Stimulated activated CD4-positive, alpha-beta T cell treated with anti-CD3 and anti-CD28 coated beads, Interleukin-4, amount 100 ng/mL, for 1 hour (primary cell): ENCODE measurements around the gene MCRIP1.

Experiments used
- DNase-seq: peaks from one replicate; pipeline ENCODE4 v3.0.0-alpha.2; 2020

Gene MCRIP1

GRCh38 chr17:81860756-81861568 lies 27.9 kb upstream of the MCRIP1 start:
- peak; percentile 99 for DNase-seq

DNA sequence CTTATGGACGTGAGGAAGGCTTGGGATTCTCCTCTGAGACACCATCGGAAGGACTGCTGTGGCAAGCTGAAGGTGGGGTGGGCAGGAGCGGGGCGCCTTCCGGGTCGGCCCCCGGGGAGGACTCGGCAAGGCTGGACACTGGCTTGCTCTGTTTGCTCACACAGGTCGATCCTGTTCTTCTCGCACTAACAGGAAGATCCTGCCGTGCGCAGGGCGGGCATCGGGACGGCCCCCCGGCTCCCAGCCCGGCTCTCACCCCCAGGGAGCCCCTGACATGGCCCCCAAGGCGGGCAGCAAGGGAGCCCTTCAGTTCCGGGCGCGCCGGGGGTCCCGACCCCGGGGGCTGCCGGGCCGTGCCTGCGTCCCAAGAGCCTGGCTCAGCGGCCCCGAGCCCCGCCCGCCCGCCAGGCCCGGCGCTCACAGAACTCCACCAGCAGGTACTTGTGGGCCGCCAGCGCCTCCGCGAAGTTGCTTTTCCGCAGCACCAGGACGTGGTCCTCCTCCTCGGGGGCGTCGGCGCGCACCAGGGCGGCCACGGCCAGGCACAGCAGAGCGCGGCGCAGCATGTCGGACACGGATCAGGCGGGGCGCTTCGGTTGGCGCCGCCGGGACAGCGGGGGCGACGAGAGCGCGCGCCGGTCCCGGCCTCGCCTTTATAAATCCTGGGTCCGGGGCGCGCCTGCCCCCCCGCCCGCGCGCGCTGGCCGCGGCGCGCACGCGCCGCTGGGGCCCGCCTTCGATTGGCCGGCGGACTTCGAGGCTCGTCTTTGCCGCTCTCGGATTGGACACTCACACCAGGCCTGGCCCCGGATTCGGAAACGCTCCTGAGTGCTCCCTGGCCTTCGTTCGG lies 27.0 kb upstream of the MCRIP1 start, which contains the start of gene P4HB:
P4HB (minus strand) TSS at position 630 of the 850 bp plus-strand sequence; CDS start at position 566, 64 bp downstream.
- DNase-seq, result peak; percentile 95

DNA sequence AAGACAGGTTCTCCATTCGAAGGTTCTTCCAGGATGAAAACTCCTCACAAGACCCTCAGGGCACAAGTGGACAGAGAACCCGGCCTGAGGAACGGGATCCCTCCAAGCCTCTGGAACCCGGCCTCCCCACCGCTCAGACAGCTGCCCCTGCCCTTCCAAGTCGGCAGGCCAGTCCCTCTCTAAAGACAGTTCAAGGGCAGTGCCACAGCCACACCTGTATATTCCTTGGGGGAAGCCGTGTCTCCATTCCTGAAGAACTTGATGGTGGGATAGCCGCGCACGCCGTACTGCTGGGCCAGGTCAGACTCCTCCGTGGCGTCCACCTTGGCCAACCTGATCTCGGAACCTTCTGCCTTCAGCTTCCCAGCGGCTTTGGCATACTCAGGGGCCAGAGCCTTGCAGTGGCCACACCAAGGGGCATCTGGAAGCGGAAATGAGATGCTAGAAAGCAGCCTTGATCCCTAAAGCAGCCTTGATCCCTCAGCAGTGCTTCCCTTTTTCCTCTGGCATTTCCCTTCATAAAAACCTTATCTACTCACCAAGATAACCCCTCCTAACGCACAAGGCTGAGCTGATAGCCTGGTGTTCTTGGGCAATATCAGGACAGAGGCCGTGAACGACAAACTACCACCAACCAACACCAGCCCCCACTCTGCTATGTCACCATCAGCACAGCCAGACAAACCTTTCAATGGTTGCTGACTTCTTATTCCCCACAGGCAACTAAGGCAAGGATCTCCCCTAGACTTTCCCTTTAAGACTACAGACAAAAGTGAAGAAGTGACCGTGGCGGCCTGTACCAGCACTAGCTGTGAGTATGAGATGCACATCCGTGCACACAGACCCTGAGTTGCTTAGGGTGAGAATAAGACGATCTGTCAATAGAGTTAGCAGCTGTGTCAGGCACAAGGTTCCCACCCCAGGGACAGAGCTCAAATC lies 26.1 kb upstream of the MCRIP1 start:
- no peak for DNase-seq

DNA sequence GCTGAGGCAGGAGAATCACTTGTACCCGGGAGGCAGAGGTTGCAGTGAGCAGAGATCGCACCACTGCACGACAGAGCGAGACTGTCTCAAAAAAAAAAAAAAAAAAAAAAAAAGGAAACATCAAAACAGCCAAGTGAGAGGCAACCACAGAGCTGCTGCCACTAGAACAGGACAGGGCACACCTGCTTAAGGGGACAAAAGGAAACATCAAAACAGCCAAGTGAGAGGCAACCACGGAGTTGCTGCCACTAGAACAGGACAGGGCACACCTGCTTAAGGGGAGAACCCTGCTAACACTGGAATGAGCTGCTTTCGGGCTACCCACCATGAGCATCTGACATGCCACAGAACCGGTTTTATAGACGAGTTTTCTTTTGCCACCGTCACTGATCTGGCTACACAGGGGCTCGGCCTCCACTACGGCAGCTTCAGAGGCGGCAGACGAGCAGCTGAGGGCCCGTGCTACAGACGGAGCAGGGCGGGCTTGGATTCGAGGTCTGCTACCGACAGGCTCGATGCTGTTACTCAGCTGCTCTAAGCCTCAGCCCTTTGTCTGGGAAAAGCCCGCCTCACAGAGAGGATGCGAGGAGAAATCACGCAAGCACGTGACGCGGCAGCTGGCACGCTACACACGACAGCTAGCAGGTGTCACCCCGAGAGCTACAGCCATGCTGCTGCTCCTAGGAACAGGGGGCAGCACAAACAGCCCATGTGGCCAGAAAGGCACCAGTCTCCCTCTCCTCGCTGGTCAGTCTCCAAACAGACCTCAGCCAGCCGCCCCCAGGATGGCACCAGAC lies 25.3 kb upstream of the MCRIP1 start:
- no peak for DNase-seq

- no peak for DNase-seq
These were observed 22.1 kb upstream of the MCRIP1 start for GRCh38 chr17:81854974-81855774.

DNA sequence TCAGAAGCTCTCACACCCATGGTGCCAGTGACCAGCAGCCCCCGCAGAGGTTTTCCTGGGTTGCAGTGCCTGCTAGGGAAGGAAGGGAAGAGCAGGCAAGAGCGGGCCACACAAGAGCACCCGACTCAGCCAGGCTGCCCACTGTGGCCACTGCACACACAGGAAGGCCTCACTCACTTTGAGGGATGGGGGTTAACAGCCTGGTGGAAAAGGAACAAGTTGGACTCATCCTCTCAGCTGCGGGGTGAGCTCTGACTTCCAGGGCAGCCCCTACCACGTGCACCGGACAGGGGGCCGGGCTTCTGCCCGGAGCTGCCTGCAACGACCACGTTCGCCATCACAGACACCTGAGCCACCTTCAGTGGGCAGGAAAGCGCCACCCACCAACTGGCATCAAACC lies 19.1 kb upstream of the MCRIP1 start:
- no peak for DNase-seq

DNA sequence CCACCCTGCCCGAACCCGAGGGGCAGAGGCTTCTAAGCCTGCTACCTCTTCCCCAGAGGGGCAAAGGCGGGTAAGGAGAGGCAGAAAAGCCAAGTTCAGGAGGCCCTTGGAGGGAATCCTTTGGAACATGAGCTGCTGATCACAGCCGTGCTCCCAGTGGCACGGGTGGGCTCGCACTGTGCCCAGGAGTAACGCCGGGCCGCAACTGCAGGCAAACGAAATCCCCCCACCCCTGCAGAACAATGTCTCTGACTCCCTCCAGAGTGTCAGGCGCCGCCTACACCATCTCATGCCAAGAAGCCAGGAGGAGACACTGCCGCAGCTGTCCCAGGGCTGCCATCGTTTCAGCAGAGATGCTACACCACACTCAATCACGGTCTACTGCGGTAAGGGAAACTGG lies 18.3 kb upstream of the MCRIP1 start:
- DNase-seq, result no peak

GRCh38 chr17:81849457-81849856 lies 16.4 kb upstream of the MCRIP1 start:
- DNase-seq, result no peak

GRCh38 chr17:81846743-81847689 lies 13.9 kb upstream of the MCRIP1 start:
- DNase-seq, result no peak

DNA sequence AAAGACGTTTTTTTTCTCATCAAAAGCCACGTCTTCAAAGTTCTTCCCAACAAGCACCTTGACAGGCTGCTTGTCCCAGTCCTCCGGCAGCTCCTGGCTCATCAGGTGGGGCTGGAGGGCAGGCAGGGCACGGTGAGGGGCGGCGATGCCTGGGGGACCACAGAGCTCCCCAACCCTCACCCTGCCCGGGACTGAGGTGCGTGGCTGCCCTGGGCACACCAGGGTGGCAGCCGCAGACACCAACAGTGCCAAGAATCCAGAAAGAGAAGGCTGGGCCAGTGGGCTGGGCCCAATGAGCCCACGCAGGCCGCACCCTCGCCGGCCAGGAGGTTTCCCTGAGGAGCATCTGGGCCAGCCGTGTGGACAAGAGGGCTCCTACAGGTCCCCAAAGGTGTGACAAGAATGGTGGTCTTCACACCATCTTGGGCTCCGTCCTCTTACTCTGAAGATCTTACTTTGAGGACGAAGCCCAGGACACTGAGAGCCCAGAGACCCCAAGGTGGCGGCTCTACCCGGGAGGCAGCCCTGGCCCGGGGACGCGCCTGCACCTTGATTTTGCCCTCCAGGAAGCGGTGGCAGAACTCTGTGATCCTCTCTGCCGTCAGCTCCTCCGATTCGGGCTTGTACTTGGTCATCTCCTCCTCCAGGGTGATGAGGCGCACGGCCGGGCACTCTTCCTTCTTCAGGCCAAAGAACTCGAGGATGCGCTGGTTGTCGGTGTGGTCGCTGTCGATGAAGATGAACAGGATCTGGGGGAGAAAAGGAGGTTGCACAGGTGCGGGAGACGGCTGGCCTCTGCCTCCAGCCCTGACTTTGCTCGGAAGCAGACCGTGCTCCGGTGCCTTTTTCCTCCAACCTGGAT lies 13.0 kb upstream of the MCRIP1 start:
- DNase-seq, result no peak

GRCh38 chr17:81845361-81845760 lies 12.3 kb upstream of the MCRIP1 start:
- no peak for DNase-seq

DNA sequence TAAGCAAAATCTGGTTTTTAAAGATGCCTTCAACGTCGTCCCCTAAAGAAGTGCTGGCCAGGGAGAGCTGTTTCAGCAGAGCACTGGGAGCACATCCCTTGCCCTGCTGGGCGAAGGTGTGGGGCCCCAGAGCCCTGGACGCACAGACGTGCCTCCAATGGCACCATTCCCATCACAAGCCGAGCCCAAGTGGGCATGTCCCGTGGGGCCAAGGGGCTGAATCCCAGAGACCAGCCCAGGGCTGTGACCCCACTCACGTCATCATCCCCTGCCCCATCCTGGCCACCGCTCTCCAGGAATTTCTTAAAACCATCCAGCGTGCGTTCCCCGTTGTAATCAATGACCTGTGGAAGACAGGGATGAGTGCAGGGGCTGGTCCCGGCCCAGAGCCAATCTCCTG lies 11.8 kb upstream of the MCRIP1 start:
- no peak for DNase-seq

DNA sequence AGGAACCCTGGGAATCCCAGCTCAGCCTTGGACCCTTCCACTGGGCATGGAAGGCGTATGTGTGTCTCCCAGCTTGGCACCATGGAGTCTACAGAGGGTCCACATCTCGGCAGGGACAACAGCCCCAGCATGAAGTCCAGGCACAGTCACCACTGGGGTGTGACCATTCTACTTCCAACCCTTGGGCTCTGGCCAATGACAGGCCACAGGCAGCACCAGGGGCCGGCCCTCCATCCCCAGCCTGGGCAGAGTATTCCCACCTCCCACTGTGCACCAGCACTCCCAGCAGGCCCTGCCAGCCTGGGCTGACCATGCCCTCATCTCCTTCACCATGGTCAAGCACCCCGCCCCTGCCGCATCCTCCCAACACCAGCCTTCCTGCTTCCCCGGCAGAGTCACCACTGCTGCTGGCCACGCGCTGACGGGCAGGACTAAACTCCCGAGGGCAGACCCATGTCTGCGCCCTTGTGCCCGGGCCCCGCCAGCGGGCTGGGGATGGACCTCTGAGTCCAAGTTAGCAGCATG lies 11.3 kb upstream of the MCRIP1 start:
- DNase-seq, result no peak

DNA sequence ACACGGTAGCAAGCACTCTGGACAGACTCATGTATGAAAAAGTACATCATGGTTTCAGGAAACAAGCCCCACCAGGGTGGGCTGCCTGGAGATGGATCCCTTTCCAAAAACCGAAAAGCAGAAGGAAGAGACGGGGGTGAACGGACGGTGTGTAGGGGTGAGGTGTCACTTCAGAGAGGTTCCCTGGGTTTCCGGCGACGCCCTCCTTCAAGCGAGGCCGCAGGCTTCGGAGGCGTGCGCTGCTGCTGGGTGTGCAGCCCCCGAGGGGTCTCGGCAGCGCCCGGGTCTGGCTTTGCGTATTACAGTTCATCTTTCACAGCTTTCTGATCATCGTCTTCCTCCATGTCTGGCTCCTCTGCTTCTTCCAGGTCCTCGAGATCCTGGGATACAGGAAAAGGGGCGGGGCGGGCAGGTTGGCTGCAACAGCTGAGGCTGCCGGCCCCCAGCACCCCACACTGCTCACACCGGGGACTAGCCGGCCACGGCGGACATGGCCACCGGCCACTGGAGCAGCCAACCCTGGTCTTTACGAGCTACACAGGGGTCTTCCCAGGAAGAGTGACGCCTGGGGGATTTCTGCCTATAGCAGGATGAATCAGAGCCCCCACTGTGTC lies 10.7 kb upstream of the MCRIP1 start:
- no peak for DNase-seq

GRCh38 chr17:81842725-81843504 lies 9.8 kb upstream of the MCRIP1 start:
- no peak for DNase-seq

- no peak for DNase-seq
These were observed 9.3 kb upstream of the MCRIP1 start for GRCh38 chr17:81842378-81842724.

- DNase-seq, result no peak
These were observed 8.8 kb upstream of the MCRIP1 start for GRCh38 chr17:81841866-81842265.
